HG02623 (cell line): ENCODE results near the gene NANS.
"Not testable (repeated sequence)": the region's sequence is repeated elsewhere in the genome, so short reads cannot be mapped to it uniquely, and the experiment has no call there.

Source experiments
- ATAC-seq: cut with Tn5 transposase; IDR thresholded peaks from one replicate; pipeline ENCODE4 v1.9.1; 2021; ENCODE audit warnings: moderate library complexity; ENCODE audit not compliant: unreplicated experiment

NANS gene

GRCh38 chr9:98076514-98076890, 20.0 kb downstream of the NANS start:
- ATAC-seq: not testable (repeated sequence)

DNA sequence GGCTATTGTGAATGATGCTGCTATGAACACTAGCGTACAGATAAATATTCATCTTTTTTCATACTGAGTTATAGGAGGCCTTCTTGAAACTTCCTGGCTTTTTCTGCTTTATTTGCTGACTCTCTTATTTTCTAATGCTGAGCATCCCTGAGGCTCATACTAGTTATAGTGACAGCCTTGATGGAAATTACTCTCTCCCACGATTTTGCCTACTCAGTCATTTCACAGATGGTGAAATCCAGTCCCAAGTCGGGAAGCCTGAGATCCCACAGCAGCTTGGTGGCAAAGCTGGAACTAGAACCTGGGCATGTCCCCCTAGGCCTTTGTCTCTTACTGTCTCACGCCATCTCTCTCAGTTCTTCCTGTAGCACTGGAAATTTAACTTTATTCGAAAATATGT, 22.4 kb downstream of the NANS start:
- ATAC-seq: no peak

GRCh38 chr9:98080326-98080725, 23.8 kb downstream of the NANS start:
- no peak for ATAC-seq

- ATAC-seq: no peak
Measured at GRCh38 chr9:98080780-98081179, 24.2 kb downstream of the NANS start.

DNA sequence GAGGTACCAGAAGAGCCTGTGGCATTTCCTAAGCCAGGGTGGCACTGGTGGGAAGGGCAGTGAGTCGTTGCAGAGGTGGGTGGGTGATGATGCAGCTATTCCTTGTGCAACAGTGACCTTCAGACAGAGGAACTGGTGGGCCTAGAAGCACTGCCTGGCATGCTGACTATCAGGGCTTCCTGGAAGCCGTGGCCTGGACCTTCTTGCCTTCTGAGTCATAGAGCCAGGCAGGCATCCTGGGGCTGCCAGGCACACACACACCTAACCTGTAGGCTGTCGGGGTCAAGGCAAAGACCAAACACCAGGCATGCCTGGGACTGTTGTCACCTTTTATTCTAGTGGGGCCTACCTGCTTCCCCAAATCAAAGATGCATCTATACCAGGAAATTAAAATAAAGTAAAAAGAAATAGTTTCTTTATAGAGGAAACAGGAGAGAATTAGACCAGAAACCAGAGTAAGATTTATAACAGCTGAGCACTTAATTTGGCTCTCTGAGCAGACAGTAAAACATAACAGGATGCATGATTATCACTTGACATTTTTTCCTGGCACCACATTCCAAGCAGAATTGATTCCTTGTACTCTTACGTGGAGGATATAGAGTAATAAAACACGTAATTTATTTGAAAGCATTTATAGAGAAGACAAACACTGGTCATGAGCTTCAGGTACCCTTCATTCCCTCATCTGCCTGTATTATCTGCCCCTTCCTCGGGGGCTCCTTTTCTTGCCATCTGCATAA, 25.1 kb downstream of the NANS start:
- ATAC-seq: no peak

- ATAC-seq: no peak
Measured at GRCh38 chr9:98083061-98083501, 26.5 kb downstream of the NANS start.

GRCh38 chr9:98083566-98084183, 27.1 kb downstream of the NANS start:
- ATAC-seq: no peak

- ATAC-seq: no peak
Measured at GRCh38 chr9:98084396-98084795, 27.9 kb downstream of the NANS start.

- no peak for ATAC-seq
Measured at GRCh38 chr9:98085058-98085457, 28.5 kb downstream of the NANS start.

DNA sequence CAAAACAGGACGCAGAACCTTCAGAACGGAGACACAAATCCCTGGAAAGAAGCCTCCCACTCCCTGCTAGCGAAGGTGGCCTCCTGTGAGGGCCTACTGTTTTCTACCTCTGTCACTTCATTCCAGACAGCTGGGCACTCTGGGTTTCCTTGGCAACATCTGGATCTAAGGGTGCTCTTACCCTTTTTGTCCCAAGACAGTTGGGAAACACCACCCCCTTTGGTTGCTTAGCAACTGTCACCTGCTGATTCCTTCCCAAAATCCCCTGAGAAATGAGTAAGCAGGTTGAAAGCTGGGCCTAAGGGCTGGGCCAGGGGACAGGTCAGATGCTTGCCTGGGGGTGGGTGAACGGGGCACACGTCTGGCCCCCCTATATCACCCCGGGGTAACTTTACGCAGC, 29.4 kb downstream of the NANS start:
- ATAC-seq: no peak

GRCh38 chr9:98086461-98086860, 29.9 kb downstream of the NANS start:
- no peak for ATAC-seq

- no peak for ATAC-seq
Measured at GRCh38 chr9:98087420-98088354, 31.2 kb downstream of the NANS start.

DNA sequence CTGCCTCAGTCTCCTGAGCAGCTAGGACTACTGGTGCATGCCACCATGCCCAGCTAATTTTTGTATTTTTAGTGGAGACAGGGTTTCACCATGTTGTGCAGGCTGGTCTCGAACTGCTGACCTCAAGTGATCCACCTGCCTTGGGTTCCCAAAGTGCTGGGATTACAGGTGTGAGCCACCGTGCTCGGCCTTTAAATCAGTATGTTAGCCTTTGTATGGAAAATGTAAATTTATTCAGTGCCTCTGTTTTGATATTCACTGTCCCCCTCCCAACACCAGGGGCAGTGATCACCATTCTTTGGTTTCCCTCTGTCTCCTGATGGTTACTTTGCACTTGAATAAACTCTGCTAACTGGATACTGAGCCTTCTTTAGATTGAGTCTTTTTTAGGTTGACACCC, 34.1 kb downstream of the NANS start:
- not testable (repeated sequence) for ATAC-seq

DNA sequence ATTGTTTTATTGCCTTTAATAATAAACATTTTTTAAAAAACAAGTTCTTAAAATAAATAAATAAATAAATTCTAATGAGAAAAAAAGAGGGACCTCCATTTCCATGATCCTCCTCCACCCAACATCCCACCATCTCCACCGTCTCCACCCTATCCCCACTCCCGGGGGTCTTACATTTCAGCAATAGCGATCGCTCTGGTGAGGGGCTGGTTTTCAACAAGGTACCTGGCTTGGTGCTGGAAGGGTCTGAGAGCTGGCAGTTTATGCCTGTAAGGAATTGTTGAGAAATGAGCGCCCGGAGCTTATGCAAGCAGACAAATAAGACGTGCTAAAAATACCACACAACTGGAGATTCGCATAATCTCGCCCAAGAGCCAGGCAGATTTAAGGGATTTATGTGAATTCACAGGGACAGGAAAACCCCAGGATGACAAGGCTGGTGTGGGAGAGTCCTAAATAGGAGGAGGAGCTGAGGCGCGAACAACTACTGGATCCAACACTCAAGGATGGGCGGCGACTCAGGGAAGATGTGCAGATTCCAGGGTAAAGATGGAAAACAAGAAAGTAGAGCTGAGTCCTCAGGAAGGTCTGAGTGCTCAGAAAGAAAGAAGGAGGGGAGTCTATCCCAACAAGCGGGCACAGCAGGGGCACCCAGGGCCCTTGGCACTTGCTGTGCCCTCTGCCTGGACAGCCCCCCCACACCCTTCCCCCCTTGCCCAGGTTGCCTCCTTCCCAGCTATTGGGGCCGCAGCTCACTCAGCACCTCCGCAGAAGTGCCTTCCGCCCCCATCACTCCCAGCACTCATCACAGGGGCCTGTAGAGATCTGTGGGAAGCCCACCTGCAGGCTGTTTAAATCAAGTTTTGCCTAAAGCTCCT, 35.4 kb downstream of the NANS start:
- ATAC-seq: no peak

GRCh38 chr9:98092613-98092931, 36.0 kb downstream of the NANS start:
- no peak for ATAC-seq

- no peak for ATAC-seq
Measured at GRCh38 chr9:98094316-98094715, 37.8 kb downstream of the NANS start.

DNA sequence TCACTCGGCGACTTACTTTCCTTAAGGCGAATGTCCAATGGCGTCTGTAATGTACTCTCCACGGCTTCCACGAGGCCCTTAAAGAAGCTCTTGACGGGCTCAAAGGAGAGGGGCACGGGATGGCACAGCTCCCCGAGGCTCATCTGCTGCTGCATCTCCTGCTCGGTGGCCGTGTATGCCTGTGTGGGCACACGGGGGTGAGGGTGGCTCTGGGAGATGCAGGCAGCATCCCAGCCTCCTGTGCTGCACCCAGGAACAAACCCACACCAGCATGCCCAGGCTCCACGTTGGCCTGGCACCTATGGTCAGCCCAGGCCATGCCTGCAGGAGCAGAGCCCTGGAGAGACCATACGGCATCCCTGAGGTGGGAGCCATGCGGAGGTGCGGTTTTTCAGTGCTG, 38.3 kb downstream of the NANS start:
- no peak for ATAC-seq

DNA sequence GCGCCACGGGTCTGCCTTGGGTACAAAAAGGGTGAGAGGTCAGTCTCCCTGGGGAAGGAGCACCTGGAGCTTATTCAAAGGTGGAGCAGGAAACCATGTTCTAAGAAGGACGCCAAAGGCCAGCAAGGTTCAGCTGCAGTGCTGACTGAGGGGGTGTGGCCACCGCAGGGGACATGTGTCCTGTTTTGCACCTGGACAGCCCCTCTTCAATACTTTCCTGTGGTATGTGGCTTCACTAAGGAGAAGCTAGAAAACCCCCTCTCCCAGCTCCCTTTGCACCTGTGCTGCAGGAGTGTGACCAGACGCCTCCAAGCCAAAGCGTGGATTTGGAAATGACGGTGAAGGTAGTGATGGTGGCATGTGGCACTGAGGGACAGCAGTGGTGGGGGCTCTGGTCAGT, 38.9 kb downstream of the NANS start:
- ATAC-seq: no peak

DNA sequence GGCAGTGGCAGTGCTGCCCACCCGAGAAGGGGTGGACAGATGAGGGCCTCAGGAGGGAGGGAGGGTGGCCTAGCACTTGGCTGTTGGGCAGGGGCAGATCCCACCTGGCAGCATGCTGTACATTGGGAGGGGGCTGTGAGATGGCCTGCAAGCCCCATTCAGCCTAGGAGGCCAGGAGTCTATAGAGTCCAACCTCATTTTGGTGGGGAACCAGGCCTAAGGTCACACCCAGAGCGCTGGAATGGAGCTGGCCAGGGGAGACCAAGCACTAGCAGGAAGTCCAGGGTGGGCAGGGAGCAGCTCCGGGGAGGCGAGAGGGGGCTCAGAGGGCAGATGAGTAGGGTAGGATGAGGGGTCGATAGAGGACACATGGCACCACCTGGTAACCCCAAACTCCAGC, 39.6 kb downstream of the NANS start:
- no peak for ATAC-seq

DNA sequence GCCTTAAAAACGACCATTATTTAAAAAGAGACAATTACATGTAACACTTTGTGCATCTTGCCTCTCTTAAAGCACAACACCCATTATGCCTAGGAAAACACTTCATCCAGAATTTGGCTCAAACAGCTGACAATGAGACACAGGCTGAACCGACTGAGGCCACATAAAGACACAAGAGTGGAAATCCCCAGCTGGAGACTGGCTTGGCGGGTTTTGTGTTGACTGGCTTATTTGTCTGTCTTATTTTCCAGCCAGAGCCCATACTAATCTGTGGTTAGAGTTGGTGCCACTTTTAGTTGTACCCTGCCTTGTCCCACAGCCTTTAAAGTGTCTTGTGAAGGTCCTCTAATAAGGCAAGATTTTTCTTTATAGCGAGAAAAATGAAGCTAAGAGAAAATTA, 41.3 kb downstream of the NANS start:
- no peak for ATAC-seq

GRCh38 chr9:98099346-98099745, 42.8 kb downstream of the NANS start:
- no peak for ATAC-seq
